Iris pigment epithelial cell (primary cell): ENCODE results near the gene AP1M2.

Experiments used
- DNase-seq: peaks from one replicate; pipeline ENCODE4 v3.0.0-alpha.2; 2011; ENCODE audit warnings: low read depth

Gene AP1M2

DNA sequence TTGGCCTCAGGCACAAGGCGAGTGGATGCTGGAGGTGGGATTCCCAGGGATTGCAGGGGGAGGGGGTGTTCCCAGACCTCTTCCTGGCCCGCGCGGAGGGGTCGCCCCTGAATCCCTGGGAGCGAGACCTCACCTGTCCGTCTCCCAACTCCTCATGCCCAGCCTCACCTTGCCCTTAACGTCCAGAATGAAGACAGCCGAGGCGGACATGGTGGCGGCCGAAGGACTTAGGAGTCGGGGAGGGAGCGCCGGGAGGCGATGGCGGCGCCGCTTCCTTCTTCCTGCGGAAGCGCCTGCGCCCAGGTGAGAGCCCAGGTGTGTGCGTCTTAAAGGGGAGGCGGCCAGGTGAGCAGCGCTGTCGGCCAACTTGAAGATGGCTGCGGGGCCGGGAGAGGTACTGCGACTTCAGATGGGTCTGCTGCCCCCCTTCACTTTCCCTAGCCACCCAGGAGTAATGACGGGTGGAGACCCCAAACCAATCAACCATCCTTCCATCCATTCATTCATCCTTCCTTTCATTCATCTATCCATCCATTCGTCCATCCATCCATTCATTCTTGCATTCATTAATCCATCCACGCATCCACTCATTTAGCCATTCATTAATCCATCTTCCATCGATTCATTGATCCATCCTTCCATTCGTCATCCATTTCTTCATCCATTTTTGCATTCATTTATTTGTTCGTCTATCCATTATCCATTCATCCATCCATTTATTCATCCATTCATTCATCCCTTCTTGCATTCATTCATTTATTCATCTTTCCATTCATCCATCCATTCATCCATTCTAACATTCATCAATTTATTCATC, at the start of gene AP1M2:
Gene AP1M2 (minus strand): TSS at position 291 of the 817 bp plus-strand sequence. CDS start 81 bp downstream, at position 210.
- DNase-seq: no peak

DNA sequence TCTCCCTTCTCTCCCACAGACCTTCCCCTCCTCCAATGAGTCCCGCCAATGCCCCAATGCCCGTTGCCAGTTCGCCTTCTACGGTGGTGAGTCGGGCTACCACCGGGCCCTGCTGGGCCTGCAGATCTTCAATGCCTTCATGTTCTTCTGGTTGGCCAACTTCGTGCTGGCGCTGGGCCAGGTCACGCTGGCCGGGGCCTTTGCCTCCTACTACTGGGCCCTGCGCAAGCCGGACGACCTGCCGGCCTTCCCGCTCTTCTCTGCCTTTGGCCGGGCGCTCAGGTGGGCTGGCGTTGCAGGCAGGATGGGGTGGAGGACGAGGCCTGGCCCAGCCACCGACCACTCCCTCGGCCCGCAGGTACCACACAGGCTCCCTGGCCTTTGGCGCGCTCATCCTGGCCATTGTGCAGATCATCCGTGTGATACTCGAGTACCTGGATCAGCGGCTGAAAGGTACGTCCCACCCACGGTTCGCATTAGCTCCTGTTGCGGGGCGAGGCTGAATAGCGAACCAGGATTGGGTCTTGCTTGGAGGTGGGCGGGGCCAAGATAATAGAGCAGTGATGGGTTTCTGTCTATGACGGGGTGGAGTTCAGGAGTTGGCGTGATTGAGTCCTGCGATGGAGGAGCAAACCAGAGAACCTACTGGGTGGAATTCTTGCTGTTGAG, 49.3 kb upstream of the AP1M2 start:
- no peak for DNase-seq

DNA sequence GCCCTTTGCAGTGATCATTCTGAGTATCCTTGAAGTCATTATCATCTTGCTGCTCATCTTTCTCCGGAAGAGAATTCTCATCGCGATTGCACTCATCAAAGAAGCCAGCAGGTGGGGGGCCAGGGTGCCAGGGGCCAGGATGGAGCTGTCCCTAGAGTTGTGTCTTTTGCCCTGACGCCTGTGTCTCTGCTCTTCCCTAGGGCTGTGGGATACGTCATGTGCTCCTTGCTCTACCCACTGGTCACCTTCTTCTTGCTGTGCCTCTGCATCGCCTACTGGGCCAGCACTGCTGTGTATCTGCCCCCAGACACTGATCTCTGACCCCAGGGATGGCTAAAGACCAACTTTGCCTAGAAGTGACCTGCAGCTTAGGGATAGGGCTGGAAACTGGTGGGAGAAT, 47.9 kb upstream of the AP1M2 start:
- no peak for DNase-seq

GRCh38 chr19:10634430-10634829, 47.3 kb upstream of the AP1M2 start:
- no peak for DNase-seq

- DNase-seq: no peak
Measured at GRCh38 chr19:10631874-10632273, 44.8 kb upstream of the AP1M2 start.

DNA sequence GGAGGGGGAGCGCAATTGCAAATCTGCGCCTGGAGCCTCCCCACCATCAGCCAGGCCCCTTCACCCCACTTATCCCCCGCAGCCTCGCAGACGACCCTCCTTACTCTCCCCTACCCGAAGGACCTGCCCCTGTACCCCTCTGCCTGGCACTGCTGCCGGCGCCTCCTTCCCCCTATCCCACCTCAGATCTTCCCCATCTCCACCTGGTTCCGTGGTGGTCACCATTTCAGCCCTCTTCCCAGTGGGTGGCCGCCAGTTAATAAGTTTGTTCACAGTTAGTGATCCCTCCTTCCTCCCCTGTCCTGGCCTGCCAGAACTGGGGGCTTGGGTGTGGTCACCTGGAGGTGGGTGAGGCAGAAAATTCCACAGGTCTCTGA, 38.6 kb upstream of the AP1M2 start:
- DNase-seq: no peak

DNA sequence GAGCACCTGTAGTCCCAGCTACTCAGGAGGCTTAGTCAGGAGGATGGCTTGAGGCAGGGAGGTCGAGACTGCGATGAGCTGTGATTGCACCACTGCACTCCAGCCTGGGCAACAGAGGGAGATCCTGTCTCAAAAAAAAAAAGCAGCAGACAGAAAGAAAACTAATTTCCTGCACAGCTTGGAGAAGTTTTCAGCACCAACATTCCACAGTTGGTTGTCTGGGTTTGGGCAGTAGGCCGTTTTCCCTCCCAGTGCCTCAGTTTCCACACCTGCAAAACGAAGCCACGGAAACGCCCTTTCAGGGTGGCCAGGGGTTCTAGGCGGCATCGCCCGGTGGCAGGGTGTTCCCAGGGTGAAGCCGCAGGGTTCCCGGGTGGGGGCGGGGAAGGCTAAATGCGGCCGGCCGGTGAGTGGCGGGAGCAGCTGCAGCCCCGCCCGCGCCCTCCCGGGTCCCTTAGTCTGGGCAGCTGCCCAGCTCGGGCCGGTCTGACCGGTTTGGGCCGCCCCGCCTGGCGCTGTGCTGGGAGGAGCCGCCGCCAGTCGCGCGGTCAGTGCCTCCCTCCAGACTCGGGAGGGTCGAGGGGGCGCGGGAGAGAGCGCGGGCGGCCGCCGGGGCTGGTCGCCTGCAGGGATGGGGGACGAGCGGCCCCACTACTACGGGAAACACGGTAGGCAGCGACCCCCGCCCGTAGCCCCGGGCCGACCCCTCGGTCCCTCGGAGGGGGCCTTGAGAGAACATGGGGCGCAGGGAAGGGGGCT, 38.1 kb upstream of the AP1M2 start, which contains the start of gene SLC44A2:
Gene SLC44A2 (plus strand): TSS at position 551 of the 759 bp plus-strand sequence. CDS start 81 bp downstream, at position 632.
- peak; percentile 65 for DNase-seq

DNA sequence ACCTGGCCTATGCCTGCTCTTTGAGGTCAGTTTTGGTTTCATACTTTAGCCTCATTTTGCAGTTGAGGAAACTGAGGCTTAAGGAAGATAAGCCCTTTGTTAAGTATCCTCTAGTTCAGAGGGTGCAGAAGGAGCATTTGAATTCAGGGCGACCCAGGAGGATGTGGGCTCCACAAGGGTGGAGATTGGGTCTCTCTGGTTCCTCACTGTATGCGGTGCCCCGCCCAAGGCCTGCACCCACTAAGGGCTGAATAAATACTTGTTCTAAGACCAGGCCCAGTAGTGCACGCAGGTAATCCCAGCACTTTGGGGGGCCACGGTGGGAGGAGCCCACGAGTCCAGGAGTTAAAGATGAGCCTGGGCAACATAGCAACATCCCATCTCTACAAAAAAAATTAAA, 37.5 kb upstream of the AP1M2 start:
- no peak for DNase-seq

- no peak for DNase-seq
Measured at GRCh38 chr19:10621966-10622365, 34.9 kb upstream of the AP1M2 start.

GRCh38 chr19:10620786-10621185, 33.7 kb upstream of the AP1M2 start:
- DNase-seq: peak; percentile 49

GRCh38 chr19:10618846-10619245, 31.7 kb upstream of the AP1M2 start:
- DNase-seq: no peak

DNA sequence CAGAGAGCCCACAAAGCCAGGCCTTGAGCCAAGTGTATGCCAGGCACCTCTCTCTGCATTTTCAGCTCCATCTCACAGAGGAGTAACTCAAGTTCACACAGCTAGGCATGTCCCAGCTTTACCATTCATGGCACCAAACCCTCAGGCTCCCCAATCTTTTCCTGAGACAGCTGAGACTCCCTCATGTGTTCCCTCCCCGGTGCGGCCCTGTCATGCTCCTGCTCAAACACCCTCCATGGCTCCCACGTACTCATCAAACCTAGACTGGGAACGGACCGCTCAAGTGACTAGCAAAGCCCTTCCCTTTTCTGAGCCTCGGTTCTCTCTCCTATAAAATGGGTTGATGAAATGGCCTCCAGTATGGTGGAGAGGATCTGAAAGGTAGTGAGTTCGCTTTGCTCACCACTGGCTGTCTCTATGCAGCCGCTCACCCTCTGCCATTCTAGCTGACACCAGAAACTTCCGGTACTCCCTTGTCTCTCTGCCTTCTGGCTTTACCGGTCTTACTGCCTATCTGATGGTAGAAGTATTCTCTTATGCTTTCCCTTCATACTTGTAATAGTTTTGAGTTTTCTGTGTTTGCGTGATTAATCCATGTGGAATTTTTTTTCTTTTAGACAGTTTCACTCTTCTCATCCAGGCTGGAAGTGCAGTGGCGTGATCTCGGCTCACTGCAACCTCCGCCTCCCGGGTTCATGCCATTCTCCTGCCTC, 30.5 kb upstream of the AP1M2 start:
- peak; percentile 82 for DNase-seq

DNA sequence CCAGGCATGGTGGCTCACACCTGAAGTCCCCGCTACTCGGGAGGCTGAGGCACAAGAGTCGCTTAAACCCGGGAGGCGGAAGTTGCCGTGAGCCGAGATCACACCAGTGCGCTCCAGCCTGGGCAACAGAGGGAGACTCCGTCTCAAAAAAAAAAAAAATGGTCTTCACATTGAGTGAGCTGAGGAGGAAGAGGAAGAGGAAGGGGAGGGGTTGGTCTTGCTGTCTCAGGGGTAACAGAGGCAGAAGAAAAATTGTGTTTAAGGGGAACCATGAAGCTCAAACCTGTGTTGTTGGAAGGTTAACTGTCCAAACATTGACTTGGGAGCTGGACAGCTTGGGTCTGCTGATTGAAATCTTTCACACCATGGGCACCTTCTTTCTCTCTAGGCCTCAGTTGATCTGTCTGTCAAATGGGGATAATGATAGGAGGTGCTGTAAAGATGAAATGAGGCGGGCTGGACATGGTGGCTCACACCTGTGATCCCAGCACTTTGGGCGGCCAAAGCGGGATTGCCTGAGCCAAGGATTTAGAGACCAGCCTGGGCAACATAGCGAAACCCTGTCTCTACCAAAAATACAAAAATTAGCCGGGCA, 28.4 kb upstream of the AP1M2 start:
- no peak for DNase-seq

DNA sequence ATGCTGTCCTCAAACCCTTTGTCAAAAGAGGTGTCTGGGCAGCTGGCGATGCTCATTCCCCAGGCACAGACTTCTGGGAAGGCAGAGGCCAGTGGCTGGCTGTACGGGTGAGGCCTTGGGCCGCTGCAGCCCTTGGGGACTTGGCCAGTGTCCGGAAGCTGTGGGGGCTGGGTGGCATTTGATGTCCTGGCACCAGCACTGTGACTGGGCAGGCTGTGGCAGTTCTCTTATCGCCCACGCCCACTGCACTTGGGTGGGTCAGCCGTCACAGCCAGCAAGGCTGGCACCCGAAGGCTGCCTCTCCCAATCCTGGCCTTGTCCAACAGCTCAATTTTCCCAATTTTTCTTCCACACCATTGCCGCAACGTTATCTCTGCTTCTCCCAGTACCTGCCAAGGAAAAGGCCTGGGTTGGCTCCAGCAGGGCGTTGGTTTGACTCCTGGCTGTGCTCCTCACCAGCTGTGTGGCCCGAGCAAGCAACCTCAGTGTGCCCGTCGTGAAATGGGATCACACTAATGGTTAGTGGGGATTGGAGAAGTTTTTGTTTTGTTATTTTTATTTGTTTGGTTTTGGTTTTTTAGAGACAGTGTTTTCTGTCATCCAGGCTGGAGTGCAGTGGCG, 25.5 kb upstream of the AP1M2 start:
- DNase-seq: no peak

- no peak for DNase-seq
Measured at GRCh38 chr19:10611907-10612306, 24.8 kb upstream of the AP1M2 start.

- no peak for DNase-seq
Measured at GRCh38 chr19:10604460-10604980, 17.4 kb upstream of the AP1M2 start.

DNA sequence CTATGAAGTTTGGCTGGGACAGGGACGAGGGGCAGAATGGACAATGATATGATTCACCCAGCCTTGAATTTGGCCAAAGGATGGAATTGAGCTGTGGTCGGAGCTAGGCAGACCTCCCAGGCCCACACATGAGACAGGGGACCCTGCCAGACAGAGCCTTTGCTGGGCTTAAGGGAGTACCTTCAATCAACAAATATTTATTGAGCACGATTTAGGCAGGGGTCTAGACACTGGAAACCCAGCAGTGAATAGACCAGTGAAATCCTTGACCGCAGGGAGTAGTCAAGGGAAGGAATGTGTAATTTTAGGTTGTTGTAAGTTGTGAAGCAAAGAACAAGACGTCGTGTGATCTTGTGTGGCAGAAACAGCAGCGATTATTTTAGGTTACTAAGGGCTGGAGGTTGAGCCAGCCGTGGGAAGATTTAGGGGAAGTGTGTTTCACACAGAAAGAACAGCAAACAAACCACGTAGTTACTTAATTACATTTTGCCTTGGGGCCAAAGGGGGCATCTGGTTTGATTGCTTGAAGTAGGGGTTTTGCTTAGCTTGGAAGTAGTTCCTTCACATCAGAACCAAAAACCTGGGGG, 16.9 kb upstream of the AP1M2 start:
- peak; percentile 69 for DNase-seq

GRCh38 chr19:10603084-10603872, 16.2 kb upstream of the AP1M2 start:
- DNase-seq: no peak

DNA sequence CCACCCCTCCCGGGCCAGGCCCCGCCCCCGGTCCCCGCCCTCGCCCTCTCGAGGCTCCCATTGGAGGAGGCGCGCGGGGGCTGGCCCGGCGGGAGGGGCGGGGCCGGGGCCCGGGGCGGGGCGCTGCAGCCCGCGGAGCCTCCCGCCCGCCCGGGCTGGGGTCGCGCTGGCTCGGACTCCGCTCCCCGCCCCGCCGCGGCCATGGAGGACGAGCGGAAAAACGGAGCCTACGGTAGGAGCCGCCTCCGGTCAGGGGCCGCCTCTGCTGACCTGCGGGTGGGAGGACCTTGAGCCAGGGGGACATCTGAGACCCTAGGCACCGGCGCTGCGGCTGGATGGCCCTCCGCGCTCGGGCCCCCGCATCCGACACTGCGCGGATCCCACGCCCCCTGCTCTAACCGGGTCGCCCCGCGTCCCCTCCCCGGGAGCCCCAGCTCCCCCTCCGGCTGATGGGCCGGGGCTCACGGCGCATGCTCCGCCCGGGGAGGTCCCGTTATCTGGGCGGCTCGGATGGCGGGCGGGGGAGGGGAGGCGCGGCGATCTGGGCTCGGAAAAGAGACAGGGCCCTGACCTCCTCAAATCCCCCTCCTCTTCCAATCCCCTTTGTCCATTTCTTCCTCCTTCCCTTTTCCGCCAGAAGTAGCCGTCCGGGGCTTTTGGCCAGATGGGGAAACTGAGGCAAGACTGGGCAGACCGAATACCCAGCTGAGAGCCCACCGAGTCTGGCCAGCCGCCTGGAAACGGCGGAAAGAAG, 15.4 kb upstream of the AP1M2 start:
- DNase-seq: peak; percentile 69
